Left ventricle myocardium inferior (tissue), 1 donor: ENCODE data around the gene ANTKMT. TPM values are rescaled to one million over a fixed set of nuclear protein-coding genes. Genes with fewer than 3 reads are reported as not detected.

ENCODE experiments used
- DNase-seq: peaks from one replicate; pipeline ENCODE4 v3.0.0-alpha.2; 2020
- H3K27ac ChIP-seq: fragments of 200-600 bp; replicated peaks from 2 replicates; pipeline ENCODE4 v1.8.0; 2021
- H3K27me3 ChIP-seq: fragments of 200-600 bp; 2 replicates; pipeline ENCODE4 v1.8.0; 2021; ENCODE audit warnings: low read depth
- H3K36me3 ChIP-seq: fragments of 200-600 bp; 2 replicates; pipeline ENCODE4 v1.8.0; 2021
- H3K4me1 ChIP-seq: fragments of 200-600 bp; 2 replicates; pipeline ENCODE4 v1.8.0; 2021
- H3K4me3 ChIP-seq: fragments of 200-600 bp; 2 replicates; pipeline ENCODE4 v1.8.0; 2021; ENCODE audit warnings: mild to moderate bottlenecking, moderate library complexity
- H3K9me3 ChIP-seq: fragments of 200-600 bp; replicated peaks from 2 replicates; pipeline ENCODE4 v1.8.0; 2021
- CTCF ChIP-seq: fragments of 200-600 bp; IDR thresholded peaks from 2 replicates; pipeline ENCODE4 v1.8.0; 2021; ENCODE audit warnings: antibody characterized with exemption, mild to moderate bottlenecking, borderline replicate concordance
- intact Hi-C: fragments of 100-400 bp; cut with micrococcal nuclease; formaldehyde crosslinking; loops from one replicate; pipeline ENCODE4 v1.11.0; 2022
- total RNA-seq: library from RNA; stranded (reverse); fragmentation: NEBNext Ultra II Directional; extraction: Animal tissue kit (Norgen Biotek cat#: 25700); gene quantifications from one replicate; pipeline ENCODE4 v1.2.1, GENCODE V29; 2021
- donor health status: DM: no; HTN: yes; CAD: no; lungs with severe emphysema.

Gene ANTKMT
- total RNA-seq, 1 donor from 2014 or later: 30.7 TPM

GRCh38 chr16:762595-763268, 41.8 kb downstream of the ANTKMT start:
- no peak for TF ChIP-seq CTCF
- intact Hi-C loops: no loop called here
- no peaks in the 10 kb centered on the region for H3K36me3 ChIP-seq
- H3K9me3 ChIP-seq: no peaks in the 10 kb centered on the region
- no peak for DNase-seq
- no peak overlapping the region for H3K4me3 ChIP-seq
- H3K27ac ChIP-seq: no peak overlapping the region
- peaks cover 59% of the 10 kb centered on the region for H3K27me3 ChIP-seq
- no peaks in the 10 kb centered on the region for H3K4me1 ChIP-seq

GRCh38 chr16:763369-764183, 42.6 kb downstream of the ANTKMT start:
- no peak overlapping the region for H3K4me3 ChIP-seq
- intact Hi-C loops: no loop called here
- H3K36me3 ChIP-seq: no peaks in the 10 kb centered on the region
- H3K4me1 ChIP-seq: no peaks in the 10 kb centered on the region
- no peak for DNase-seq
- peaks cover 65% of the 10 kb centered on the region for H3K27me3 ChIP-seq
- no peaks in the 10 kb centered on the region for H3K9me3 ChIP-seq
- no peak for TF ChIP-seq CTCF
- H3K27ac ChIP-seq: no peak overlapping the region

- DNase-seq: no peak
These were observed 43.3 kb downstream of the ANTKMT start for GRCh38 chr16:764184-764750.

GRCh38 chr16:764848-765487, 44.0 kb downstream of the ANTKMT start:
- intact Hi-C loops: no loop called here
- Histone ChIP-seq H3K36me3 (no peaks in the 10 kb centered on the region), H3K4me3 (no peak overlapping the region), H3K9me3 (no peaks in the 10 kb centered on the region), H3K4me1 (no peaks in the 10 kb centered on the region), H3K27me3 (peaks cover 74% of the 10 kb centered on the region), H3K27ac (no peak overlapping the region)
- DNase-seq: no peak
- no peak for TF ChIP-seq CTCF

More at GRCh38 chr16:764184-764750, 43.3 kb downstream of the ANTKMT start:
- Histone ChIP-seq H3K27ac (no peak overlapping the region), H3K36me3 (no peaks in the 10 kb centered on the region), H3K4me1 (no peaks in the 10 kb centered on the region), H3K27me3 (peaks cover 69% of the 10 kb centered on the region), H3K4me3 (no peak overlapping the region), H3K9me3 (no peaks in the 10 kb centered on the region)
- intact Hi-C loops: no loop called here
- no peak for TF ChIP-seq CTCF

GRCh38 chr16:765488-765865, 44.5 kb downstream of the ANTKMT start:
- no peak for TF ChIP-seq CTCF
- H3K27me3 ChIP-seq: peaks cover 74% of the 10 kb centered on the region
- no peak for DNase-seq

More at GRCh38 chr16:765488-765865, 44.5 kb downstream of the ANTKMT start:
- H3K4me1 ChIP-seq: no peaks in the 10 kb centered on the region
- no peaks in the 10 kb centered on the region for H3K36me3 ChIP-seq
- H3K4me3 ChIP-seq: no peak overlapping the region
- H3K27ac ChIP-seq: no peak overlapping the region
- intact Hi-C loops: no loop called here
- H3K9me3 ChIP-seq: no peaks in the 10 kb centered on the region
